PFSK-1 (cell line): ENCODE data around the gene RALY.

Experiments used
- POLR2AphosphoS5 ChIP-seq: IDR thresholded peaks from 2 replicates; pipeline ENCODE4 v1.6.1; 2012; ENCODE audit warnings: low read depth, mild to moderate bottlenecking, control low read depth, low read length, moderate library complexity
- REST ChIP-seq, 2 experiments: IDR thresholded peaks; 2 replicates each; pipeline versions ENCODE4 v1.6.1 to v1.8.0; 2011 to 2012; ENCODE audit warnings: low read depth in 2 of 2, low read length in 2 of 2, control low read depth in 1 of 2, inconsistent platforms in 1 of 2, mild to moderate bottlenecking in 1 of 2, moderate library complexity in 1 of 2; ENCODE audit not compliant: insufficient read depth in 1 of 2
- SIN3A ChIP-seq: IDR thresholded peaks from 2 replicates; pipeline ENCODE4 v1.6.1; 2012; ENCODE audit warnings: mild to moderate bottlenecking, low read length, moderate library complexity, borderline replicate concordance; ENCODE audit not compliant: insufficient read depth
- TAF1 ChIP-seq: IDR thresholded peaks from 2 replicates; pipeline ENCODE4 v1.6.1; 2012; ENCODE audit warnings: low read length, control low read depth, borderline replicate concordance; ENCODE audit not compliant: insufficient read depth

GRCh38 chr20:34047917-34048316 is 54.2 kb downstream of the RALY start:
- TF ChIP-seq TAF1 (no peak), SIN3A (no peak), POLR2AphosphoS5 (no peak), REST (IDR thresholded peaks at IDR 0.05; ENCODE audit: insufficient read depth in 1 of 2, low read depth in 2 of 2, low read length in 2 of 2) (no peak)
